GM18867 (cell line): ENCODE measurements around the gene PAQR3.

Experiments
- ATAC-seq: cut with Tn5 transposase; IDR thresholded peaks from one replicate; pipeline ENCODE4 v1.9.1; 2021; ENCODE audit warnings: mild to moderate bottlenecking, moderate library complexity; ENCODE audit not compliant: unreplicated experiment

Gene PAQR3

DNA sequence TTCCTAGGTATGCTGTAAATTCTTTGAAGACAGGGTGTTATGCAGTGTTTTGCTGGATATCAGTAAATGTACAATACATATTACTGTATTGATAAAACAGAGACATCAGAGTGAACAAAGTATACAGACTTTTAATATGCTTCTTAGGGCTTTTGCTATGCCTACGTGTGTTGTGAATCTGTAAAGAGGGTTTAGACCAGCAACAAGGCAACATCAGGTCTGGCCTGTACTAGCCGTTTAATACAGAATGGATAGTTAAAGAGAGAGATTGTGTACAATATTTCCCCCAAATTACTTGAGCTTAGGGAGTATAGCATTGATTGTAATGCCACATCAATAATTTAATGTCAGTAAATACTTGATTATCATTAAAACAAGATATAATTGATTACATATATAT is 75.2 kb downstream of the PAQR3 start:
- peak; percentile 7 for ATAC-seq

DNA sequence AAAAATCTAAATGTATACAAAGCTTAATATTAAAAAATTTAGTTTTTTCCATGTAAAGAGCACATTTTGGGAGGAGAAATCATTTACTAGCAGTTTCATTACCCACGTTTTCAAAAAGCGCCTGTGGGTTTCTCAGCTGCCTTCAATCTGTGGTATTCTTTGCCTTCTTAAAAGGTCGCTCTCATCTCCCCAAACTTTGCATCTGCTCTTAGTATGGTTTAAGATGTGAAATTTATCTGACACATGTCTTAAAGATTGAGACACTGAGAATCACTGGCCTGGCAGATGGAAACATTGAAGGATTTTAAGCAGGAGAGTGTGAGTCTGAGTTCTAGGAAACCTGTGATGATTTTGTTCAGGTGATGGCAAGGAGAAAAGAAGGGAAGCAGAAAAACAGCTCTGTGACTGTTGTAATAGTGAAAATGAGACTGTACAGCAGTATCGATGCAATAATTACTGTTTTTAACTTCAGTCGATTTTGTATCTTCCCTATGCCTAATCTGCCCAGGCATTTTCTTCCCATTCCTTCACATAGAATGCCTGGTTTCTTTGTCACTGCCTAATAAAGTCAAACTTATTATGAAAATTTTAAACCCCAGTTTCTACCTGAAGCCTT is 75.9 kb downstream of the PAQR3 start:
- peak; percentile 41 for ATAC-seq

DNA sequence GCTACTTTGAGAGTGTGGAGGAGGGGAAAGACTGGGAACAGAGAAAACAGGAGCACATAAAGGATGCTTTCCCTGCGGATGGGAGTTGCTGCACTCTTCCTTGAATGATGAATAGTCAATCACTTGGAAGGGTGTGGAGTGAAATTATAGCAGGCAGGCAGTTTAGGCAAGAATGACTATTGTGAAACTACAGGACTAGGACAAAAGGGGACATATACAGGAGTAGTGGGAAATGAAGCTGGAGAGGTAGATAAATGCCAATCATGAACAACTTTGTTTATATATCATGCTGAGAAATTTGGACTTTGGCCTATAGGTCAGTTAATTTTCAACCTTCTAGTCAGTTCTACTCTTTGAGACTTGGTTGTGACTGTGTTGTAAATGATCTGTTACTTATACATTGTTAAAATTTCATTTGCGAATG is 76.9 kb downstream of the PAQR3 start:
- no peak for ATAC-seq
